ENCODE data around the gene CBR4. TPM values are rescaled to one million over a fixed set of nuclear protein-coding genes. Genes with fewer than 3 reads are reported as not detected.
A peak's percentile ranks its signal among the peaks of the same experiment; 100 is the strongest.
"Not testable (repeated sequence)": the region's sequence is repeated elsewhere in the genome, so short reads cannot be mapped to it uniquely, and the experiment has no call there.

Gene CBR4
- total and polyA plus RNA-seq, 4 donors: 26.5 to 40.3 (median 31.2) TPM

DNA sequence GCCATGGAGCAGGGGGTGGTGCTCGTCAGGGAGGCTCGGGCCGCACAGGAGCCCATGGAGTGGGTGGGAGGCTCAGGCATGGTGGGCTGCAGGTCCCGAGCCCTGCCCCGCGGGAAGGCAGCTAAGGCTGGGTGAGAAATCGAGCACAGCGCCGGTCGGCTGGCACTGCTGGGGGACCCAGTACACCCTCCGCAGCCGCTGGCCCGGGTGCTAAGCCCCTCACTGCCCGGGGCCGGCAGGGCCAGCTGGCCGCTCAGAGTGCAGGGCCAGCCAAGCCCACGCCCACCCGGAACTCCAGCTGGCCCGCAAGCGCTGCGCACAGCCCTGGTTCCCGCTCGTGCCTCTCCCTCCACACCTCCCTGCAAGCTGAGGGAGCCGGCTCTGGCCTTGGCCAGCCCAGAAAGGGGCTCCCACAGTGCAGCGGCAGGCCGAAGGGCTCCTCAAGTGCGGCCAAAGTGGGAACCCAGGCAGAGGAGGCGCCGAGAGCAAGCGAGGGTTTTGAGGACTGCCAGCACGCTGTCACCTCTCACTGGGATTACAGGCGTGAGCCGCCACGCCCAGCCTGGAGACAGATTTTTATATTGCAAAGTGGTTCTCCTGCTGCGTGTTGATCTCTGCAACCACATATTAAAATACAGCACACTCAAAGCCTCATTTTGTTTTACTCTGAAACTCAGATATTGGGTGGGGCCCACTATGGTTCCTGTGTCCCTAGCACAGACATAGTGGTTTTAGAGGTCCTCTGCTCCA lies 26.0 kb upstream of the CBR4 start:
- not testable (repeated sequence) for H3K9me3 ChIP-seq (ENCODE audit: control insufficient read depth, insufficient read depth, low read length); H3K36me3 ChIP-seq (ENCODE audit: control insufficient read depth, insufficient read depth, low read length); H3K27me3 ChIP-seq (ENCODE audit: control insufficient read depth, insufficient read depth, low read length); H3K4me1 ChIP-seq (ENCODE audit: control insufficient read depth, insufficient read depth, low read length); H3K4me3 ChIP-seq (ENCODE audit: low read depth, low read length); H3K27ac ChIP-seq (ENCODE audit: low read depth, low read length); DNase-seq (ENCODE audit: low read depth in 4 of 6, low spot score in 6 of 6)
- 98% methylated on average over 28 of the region's 35 CpGs for WGBS (ENCODE audit: insufficient coverage)

DNA sequence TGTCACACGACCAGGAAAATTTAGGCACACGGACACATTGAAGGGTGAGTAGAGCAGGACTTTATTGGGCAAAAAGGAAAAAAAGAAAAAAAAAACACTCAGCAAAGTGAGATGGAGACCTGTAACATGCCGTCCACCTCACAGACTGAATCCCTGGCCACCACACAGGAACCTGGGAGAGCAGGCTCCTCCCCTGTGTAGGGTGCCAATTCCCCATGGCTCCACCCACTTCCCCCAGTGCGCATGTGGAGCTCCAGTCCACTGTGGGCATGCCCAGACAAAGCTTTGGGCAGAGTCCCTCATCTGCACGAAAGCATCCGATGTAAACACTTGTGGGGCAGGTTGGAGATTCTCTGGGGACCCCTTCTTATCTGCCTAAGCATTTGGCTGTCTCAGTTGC lies 23.6 kb upstream of the CBR4 start:
- H3K27ac ChIP-seq (ENCODE audit: low read depth, low read length): no peak overlapping the region
- no peak overlapping the region for H3K4me3 ChIP-seq (ENCODE audit: low read depth, low read length)
- H3K36me3 ChIP-seq (ENCODE audit: control insufficient read depth, insufficient read depth, low read length): no peaks in the 10 kb centered on the region
- no peak for DNase-seq (ENCODE audit: low read depth in 4 of 6, low spot score in 6 of 6)
- no peaks in the 10 kb centered on the region for H3K9me3 ChIP-seq (ENCODE audit: control insufficient read depth, insufficient read depth, low read length)
- 71% methylated on average over 1 of the region's 6 CpGs for WGBS (ENCODE audit: insufficient coverage)
- no peaks in the 10 kb centered on the region for H3K27me3 ChIP-seq (ENCODE audit: control insufficient read depth, insufficient read depth, low read length)
- no peaks in the 10 kb centered on the region for H3K4me1 ChIP-seq (ENCODE audit: control insufficient read depth, insufficient read depth, low read length)

DNA sequence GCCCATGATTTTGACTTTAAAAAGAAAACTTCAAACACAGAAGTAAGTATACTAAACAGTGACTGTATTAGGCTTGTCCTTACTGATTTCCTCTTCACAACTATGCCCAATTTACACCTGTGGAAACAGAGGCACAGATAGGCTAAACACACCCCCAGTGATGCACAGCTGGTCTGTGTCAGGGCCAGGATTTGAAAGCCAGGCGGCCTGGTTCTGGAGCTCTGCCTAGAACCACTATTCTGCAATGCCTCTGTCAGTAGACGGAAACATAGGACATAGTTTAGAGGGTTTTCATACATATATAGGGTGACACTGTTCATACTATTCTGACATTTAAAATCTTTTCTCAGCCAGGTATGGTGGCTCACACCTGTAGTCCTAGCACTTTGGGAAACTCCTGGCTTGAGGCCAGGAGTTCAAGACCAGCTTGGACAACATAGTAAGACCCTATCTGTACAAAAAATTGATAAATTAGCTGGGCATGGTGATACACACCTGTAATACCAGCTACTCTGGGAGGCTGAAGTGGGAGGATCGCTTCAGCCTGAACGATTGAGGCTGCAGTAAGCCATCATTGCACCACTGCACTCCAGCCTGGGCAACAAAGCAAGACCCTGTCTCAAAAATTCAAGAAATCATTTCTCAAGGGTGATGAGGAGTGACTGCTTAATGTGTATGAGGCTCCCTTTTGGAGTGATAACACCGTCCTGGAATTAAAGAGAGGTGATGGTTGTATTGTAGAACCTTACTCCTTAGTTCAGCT lies 23.0 kb upstream of the CBR4 start:
- no peak overlapping the region for H3K4me3 ChIP-seq (ENCODE audit: low read depth, low read length)
- no peak overlapping the region for H3K27ac ChIP-seq (ENCODE audit: low read depth, low read length)
- no peaks in the 10 kb centered on the region for H3K9me3 ChIP-seq (ENCODE audit: control insufficient read depth, insufficient read depth, low read length)
- WGBS (ENCODE audit: insufficient coverage): 100% methylated on average over 2 of the region's 5 CpGs
- no peaks in the 10 kb centered on the region for H3K4me1 ChIP-seq (ENCODE audit: control insufficient read depth, insufficient read depth, low read length)
- H3K27me3 ChIP-seq (ENCODE audit: control insufficient read depth, insufficient read depth, low read length): no peaks in the 10 kb centered on the region
- no peaks in the 10 kb centered on the region for H3K36me3 ChIP-seq (ENCODE audit: control insufficient read depth, insufficient read depth, low read length)
- DNase-seq (ENCODE audit: low read depth in 4 of 6, low spot score in 6 of 6): no peak

DNA sequence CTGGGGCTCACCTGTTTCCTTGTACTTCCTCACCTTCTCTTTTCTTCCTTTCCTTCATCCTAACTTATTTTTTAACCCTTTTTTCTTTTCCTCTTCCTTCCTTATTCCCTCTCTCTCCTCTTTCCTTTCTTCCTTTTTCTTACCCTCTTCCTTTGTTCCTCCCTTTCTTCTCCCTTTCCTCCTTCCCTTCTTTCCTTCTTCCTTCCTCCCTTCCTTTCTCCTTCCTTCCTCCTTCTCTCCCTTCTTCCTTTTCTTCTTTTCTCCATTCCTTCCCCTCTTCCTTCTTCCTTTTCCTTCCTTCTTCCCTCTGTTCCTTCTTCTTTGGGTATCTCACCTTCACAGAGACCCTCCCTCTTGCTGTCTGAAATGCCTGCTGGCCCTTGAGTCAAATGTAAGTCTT lies 22.1 kb upstream of the CBR4 start:
- H3K27ac ChIP-seq (ENCODE audit: low read depth, low read length): no peak overlapping the region
- no peak for DNase-seq (ENCODE audit: low read depth in 4 of 6, low spot score in 6 of 6)
- H3K27me3 ChIP-seq (ENCODE audit: control insufficient read depth, insufficient read depth, low read length): no peaks in the 10 kb centered on the region
- no peaks in the 10 kb centered on the region for H3K36me3 ChIP-seq (ENCODE audit: control insufficient read depth, insufficient read depth, low read length)
- H3K4me1 ChIP-seq (ENCODE audit: control insufficient read depth, insufficient read depth, low read length): no peaks in the 10 kb centered on the region
- no peak overlapping the region for H3K4me3 ChIP-seq (ENCODE audit: low read depth, low read length)
- no peaks in the 10 kb centered on the region for H3K9me3 ChIP-seq (ENCODE audit: control insufficient read depth, insufficient read depth, low read length)

DNA sequence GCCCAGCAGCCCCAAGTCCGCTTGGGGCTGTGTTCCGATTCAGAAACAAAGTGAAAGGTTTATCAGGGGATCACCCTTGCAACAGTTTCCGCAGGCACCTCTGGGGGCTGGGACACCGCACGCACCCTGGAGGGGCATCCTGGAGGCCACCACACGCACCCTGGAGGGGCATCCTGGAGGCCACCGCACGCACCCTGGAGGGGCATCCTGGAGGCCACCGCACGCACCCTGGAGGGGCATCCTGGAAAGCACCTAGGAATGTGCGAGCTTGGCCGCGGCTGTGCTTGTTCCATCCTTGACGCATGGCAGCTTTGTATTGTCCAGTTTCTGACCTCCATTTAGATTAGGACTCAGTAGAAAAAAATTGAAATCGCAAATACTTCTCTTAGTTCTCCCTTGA lies 21.3 kb upstream of the CBR4 start:
- H3K36me3 ChIP-seq (ENCODE audit: control insufficient read depth, insufficient read depth, low read length): no peaks in the 10 kb centered on the region
- H3K4me1 ChIP-seq (ENCODE audit: control insufficient read depth, insufficient read depth, low read length): no peaks in the 10 kb centered on the region
- 94% methylated on average over 13 of the region's 15 CpGs for WGBS (ENCODE audit: insufficient coverage)
- H3K27me3 ChIP-seq (ENCODE audit: control insufficient read depth, insufficient read depth, low read length): no peaks in the 10 kb centered on the region
- H3K27ac ChIP-seq (ENCODE audit: low read depth, low read length): no peak overlapping the region
- DNase-seq (ENCODE audit: low read depth in 4 of 6, low spot score in 6 of 6): no peak
- H3K9me3 ChIP-seq (ENCODE audit: control insufficient read depth, insufficient read depth, low read length): no peaks in the 10 kb centered on the region
- H3K4me3 ChIP-seq (ENCODE audit: low read depth, low read length): no peak overlapping the region

DNA sequence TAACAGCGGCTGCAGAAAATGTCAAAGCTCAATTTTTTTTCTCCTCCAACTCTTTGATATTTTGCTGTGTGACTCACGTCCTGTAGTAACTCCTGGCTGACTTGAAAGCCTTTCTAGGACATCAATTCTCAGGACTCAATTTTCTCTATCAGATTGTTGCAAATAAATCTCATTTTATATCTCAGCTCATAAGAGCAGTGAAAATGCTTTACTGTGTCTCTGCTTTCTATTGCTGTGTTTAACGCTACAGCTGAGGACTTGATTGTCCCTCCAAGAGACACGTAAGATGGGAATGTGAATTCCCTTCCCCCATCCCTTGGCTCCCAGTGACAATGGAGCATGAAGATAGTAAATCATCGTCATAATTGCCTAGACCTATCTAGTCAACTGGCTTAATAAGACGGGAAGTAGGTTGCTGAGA lies 20.5 kb upstream of the CBR4 start:
- Histone ChIP-seq H3K4me1 (ENCODE audit: control insufficient read depth, insufficient read depth, low read length) (no peaks in the 10 kb centered on the region), H3K9me3 (ENCODE audit: control insufficient read depth, insufficient read depth, low read length) (no peaks in the 10 kb centered on the region), H3K36me3 (ENCODE audit: control insufficient read depth, insufficient read depth, low read length) (no peaks in the 10 kb centered on the region), H3K27me3 (ENCODE audit: control insufficient read depth, insufficient read depth, low read length) (no peaks in the 10 kb centered on the region), H3K27ac (ENCODE audit: low read depth, low read length) (no peak overlapping the region), H3K4me3 (ENCODE audit: low read depth, low read length) (no peak overlapping the region)
- peak in 1 of 6 donors; percentile 62 for DNase-seq (ENCODE audit: low read depth in 4 of 6, low spot score in 6 of 6)
- whole genome bisulfite sequencing (ENCODE audit: insufficient coverage): 83% methylated on average over 2 of the region's 6 CpGs

DNA sequence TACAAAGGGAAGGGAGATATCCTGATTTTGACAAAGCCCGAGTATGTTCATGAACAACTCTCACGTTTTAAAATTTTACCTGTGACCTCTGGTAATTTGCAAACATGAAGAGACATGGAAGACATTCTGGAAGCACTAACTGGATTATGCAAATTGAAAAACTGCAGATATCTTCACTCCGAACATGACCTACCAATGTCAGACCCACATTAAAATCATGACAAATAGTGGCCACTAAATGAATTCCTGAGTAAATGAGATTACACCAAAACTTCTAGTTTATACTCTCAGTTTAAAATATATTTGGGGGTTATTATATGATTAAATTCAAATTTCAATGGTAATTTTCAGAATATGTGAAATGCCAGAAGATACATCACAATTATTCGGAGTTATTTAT lies 19.9 kb upstream of the CBR4 start:
- Histone ChIP-seq H3K4me1 (ENCODE audit: control insufficient read depth, insufficient read depth, low read length) (no peaks in the 10 kb centered on the region), H3K27ac (ENCODE audit: low read depth, low read length) (no peak overlapping the region), H3K9me3 (ENCODE audit: control insufficient read depth, insufficient read depth, low read length) (no peaks in the 10 kb centered on the region), H3K36me3 (ENCODE audit: control insufficient read depth, insufficient read depth, low read length) (no peaks in the 10 kb centered on the region), H3K4me3 (ENCODE audit: low read depth, low read length) (no peak overlapping the region), H3K27me3 (ENCODE audit: control insufficient read depth, insufficient read depth, low read length) (no peaks in the 10 kb centered on the region)
- WGBS (ENCODE audit: insufficient coverage): 76% methylated on average over 2 of the region's 4 CpGs
- DNase-seq (ENCODE audit: low read depth in 4 of 6, low spot score in 6 of 6): no peak

DNA sequence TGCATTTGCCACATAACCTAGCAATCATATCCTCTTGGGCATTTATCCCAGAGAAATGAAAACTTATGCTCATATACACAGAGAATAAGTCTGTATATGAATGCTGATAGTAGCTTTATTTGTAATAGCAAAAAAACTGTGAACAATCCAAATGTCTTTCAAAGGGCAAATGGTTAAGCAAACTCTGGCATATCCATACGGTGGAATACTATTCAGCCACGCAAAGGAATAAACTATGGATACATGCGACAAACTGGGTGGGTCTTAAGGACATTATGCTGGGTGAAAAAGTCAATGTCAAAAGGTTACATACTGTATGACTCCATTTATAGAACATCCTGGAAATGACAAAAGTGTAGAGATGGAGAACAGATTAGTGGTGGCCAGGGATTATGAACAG lies 17.6 kb upstream of the CBR4 start:
- Histone ChIP-seq H3K27me3 (ENCODE audit: control insufficient read depth, insufficient read depth, low read length) (no peaks in the 10 kb centered on the region), H3K9me3 (ENCODE audit: control insufficient read depth, insufficient read depth, low read length) (no peaks in the 10 kb centered on the region), H3K4me1 (ENCODE audit: control insufficient read depth, insufficient read depth, low read length) (no peaks in the 10 kb centered on the region), H3K4me3 (ENCODE audit: low read depth, low read length) (no peak overlapping the region), H3K27ac (ENCODE audit: low read depth, low read length) (no peak overlapping the region), H3K36me3 (ENCODE audit: control insufficient read depth, insufficient read depth, low read length) (no peaks in the 10 kb centered on the region)
- 89% methylated on average over 2 of the region's 3 CpGs for WGBS (ENCODE audit: insufficient coverage)
- no peak for DNase-seq (ENCODE audit: low read depth in 4 of 6, low spot score in 6 of 6)

DNA sequence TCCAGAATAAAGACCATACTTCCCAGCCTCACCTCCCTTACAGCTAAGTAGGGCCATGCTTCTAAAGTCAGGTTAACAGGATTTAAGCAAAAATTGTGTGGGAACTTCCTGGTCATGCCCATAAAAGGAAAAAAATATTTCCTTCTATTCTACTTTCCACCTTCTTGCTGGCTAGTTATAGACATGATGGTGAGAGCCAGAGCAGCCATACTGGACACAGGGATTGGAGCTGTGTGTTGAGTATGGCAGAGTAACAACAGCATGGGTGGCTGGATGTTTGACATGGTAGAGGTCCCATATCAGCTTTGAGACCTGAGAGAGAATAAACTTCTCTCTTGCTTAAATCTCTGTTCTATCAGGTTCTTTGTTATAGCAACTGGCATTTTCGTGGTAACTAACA lies 15.1 kb upstream of the CBR4 start:
- no peaks in the 10 kb centered on the region for H3K4me1 ChIP-seq (ENCODE audit: control insufficient read depth, insufficient read depth, low read length)
- H3K27me3 ChIP-seq (ENCODE audit: control insufficient read depth, insufficient read depth, low read length): no peaks in the 10 kb centered on the region
- no peak overlapping the region for H3K27ac ChIP-seq (ENCODE audit: low read depth, low read length)
- H3K4me3 ChIP-seq (ENCODE audit: low read depth, low read length): no peak overlapping the region
- no peak for DNase-seq (ENCODE audit: low read depth in 4 of 6, low spot score in 6 of 6)
- WGBS (ENCODE audit: insufficient coverage): no CpG with 5 or more reads among the region's 1 CpG
- H3K36me3 ChIP-seq (ENCODE audit: control insufficient read depth, insufficient read depth, low read length): no peaks in the 10 kb centered on the region
- H3K9me3 ChIP-seq (ENCODE audit: control insufficient read depth, insufficient read depth, low read length): no peaks in the 10 kb centered on the region

DNA sequence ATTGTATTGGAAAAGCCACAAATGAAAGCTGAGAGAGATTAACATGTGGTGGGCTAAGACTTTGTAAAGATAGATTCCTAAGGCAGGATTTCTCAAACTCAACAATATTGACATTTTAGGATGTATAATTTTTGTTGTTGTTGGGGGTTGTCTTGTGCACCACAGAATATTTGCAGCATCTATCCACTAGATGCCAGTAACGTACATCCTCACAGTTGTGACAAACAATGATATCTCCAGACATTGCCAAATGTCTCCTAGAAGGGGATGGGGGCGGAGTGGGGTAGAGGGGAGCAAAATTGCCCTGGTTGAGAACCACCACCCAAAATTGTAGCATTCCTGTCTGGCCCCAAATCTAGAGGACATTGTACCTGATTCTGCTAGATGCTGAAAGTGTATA lies 14.7 kb upstream of the CBR4 start:
- Histone ChIP-seq H3K9me3 (ENCODE audit: control insufficient read depth, insufficient read depth, low read length) (no peaks in the 10 kb centered on the region), H3K36me3 (ENCODE audit: control insufficient read depth, insufficient read depth, low read length) (no peaks in the 10 kb centered on the region), H3K27ac (ENCODE audit: low read depth, low read length) (no peak overlapping the region), H3K27me3 (ENCODE audit: control insufficient read depth, insufficient read depth, low read length) (no peaks in the 10 kb centered on the region), H3K4me1 (ENCODE audit: control insufficient read depth, insufficient read depth, low read length) (no peaks in the 10 kb centered on the region), H3K4me3 (ENCODE audit: low read depth, low read length) (no peak overlapping the region)
- WGBS (ENCODE audit: insufficient coverage): no CpG with 5 or more reads among the region's 2 CpGs
- DNase-seq (ENCODE audit: low read depth in 4 of 6, low spot score in 6 of 6): peak in 3 of 6 donors; percentile 33 to 81 (median 76)
